Jurkat, Clone E6-1 (cell line): ENCODE data around the gene PRRC1. TPM values are rescaled to one million over a fixed set of nuclear protein-coding genes. Genes with fewer than 3 reads are reported as not detected.

ENCODE experiments used
- DNase-seq: peaks from one replicate; pipeline ENCODE4 v3.0.0-alpha.2; 2011; ENCODE audit warnings: low read depth, low spot score
- H3K4me3 ChIP-seq: 2 replicates; pipeline ENCODE4 v1.5.1; 2011; ENCODE audit warnings: mild to moderate bottlenecking, low read length, control low read depth, moderate library complexity
- polyA plus RNA-seq: library from polyadenylated mRNA; unstranded; fragments of >200 nt; gene quantifications from one replicate; pipeline ENCODE4 v1.2.1, GENCODE V29; 2012; ENCODE audit warnings: missing spikeins; ENCODE audit not compliant: insufficient read length, insufficient read depth

The PRRC1 gene
- polyA plus RNA-seq = 48.3 TPM

DNA sequence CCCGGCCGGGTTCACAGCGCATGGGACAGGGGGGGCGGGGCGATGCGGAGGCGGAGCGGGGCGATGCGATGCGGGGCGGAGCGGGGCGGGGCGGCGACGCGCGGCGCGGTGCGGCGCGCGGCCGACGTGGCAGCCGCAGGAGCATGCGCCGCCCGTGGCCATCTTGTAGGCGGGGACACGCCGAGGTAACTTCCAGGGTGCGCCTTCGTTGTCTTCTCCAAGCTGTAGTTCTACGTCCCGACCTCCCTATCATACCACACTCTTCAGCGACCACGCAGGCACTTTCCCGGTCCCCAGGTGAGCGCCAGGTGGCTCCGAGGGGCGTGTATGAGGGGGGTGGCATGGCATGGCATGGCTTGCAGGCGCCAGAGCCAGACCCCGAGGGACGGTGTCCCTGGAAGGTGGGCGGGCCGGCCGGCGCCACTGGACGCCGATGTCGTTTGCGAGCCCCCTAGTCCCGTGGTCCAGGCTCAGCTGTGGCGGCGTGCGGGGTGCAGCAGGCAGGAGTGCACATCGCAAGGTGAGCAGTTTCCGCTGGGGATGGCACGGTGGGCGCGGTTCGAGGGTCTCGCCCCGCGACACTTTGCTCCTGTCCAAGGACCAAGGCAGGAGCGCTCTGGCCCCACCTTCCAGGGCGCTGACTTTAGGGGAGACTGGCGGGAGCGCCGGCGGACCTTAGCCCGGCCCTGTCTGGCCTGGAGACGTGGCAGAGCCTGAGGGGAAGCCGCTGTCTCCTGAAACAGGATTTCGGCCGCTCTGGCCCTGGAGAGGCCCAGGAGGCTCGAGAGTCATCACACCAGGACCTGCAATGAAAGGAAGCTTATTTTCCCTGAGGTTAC lies at the start of gene PRRC1:
TSS of gene PRRC1 (plus strand) at position 161 of the 839 bp plus-strand sequence. CDS start 5,840 bp downstream, outside the sequence.
- H3K4me3 ChIP-seq = peak within 1 kb of the TSS; percentile 73
- DNase-seq = peak; percentile 76

DNA sequence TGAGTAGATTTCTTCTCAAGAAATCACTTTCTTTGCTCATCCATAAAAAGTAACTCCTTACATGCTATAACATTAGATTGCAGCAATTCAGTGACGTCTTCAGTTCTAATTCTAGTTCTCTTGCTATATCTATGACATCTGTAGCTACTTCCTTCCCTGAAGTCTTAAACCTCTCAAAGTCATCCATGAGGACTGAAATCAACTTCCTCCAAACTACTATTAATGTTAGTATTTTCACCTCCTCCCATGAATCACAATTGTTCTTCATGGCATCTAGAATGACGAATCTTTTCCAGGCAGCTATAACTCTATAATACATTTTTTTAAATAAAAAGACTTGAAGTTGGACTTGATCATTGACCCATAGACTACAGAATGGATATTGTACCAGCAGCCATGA lies 46.2 kb upstream of the PRRC1 start:
- H3K4me3 ChIP-seq = no peak overlapping the region
- DNase-seq = no peak

DNA sequence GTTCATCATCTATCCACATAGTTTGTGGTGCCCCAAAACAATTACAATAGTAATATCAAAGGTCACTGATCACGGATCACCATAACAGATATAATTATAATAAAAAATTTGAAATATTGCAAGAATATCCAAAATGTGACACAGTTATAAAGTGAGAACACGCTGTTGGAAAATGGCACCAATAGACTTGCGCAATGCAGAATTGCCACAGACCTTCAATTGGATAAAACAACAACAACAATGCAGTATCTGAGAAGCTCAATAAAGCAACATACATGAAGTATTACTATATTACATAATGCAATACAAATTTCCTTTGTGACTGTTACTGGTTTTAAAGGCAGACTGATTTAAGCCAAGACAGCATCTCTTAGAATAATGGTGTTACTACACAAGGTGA lies 44.7 kb upstream of the PRRC1 start:
- H3K4me3 ChIP-seq = no peak overlapping the region
- DNase-seq = no peak

DNA sequence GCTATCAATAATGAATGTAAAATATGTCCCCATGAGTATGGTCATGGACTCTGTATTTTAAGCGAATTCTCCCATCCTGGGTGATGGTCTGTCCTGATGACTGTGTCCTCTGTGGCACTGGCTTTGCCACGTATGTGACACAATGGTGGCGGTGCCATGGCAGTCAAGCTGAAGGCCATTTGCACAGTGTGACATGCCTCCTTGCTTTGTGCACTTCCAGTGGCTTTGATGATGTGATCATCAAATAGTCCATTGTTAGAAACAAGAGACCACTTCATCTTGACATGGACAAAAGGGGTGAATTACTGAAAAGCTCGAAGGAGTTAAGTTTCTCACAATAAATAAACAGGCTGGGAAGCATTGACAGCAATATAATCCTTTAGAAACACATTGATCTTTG lies 31.0 kb upstream of the PRRC1 start:
- no peak overlapping the region for H3K4me3 ChIP-seq
- DNase-seq = no peak

DNA sequence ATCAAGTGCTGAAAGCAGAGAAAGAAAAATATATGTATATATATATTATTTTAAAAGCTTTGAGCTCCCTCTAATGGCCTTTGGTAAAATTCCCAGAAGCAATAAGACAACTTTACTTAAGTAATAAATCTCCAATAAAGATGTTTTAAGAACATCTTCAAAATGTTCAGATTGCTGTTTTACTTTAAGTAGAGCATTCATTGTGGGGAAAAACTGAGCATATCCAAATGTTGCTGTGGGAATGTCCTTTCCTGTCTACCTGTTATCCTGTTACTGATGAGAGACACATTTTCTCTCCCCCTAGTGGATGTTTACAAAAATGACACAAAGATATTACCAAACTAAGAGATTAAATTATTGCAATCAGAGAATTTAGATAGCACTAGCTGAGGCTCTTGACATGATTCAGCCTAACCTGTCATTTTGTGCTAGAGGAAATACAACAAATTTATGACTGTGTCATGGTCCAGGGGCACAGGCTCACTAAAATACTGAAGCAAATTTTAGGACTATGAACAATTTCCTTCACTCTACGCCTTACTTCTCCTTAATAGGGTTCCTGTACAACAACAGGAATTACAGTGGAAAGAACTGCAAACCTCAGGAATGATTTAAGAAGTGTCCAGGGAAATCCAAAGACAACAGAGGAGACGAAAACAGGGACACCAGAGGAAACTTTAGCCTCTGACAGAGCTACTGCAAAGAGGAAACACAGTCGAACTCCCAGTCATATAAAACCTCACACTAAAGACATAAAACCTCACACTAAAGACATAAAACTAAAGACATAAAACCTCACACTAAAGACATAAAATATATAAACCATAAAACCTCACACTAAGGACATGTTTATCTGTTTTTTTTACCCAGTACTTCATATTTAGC lies 24.3 kb upstream of the PRRC1 start:
- no peak overlapping the region for H3K4me3 ChIP-seq
- peak; percentile 28 for DNase-seq

DNA sequence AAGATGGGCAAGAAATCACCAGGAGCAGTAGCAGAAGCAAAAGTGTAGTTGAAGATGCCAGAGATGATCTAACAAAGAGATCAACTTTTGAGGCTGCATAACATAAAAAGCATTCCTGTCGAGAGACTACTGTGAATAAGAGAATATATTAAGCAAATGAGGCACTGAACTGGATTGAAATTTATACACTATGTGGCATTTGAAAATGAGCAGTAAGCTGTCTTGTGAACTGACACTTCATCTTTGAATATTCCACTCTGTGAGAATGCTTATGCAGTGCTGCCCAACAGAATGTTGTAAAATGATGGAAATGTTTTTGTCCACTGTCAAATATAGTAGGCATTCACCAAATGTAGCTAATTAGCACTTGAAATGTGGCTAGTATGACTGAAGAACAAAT lies 18.9 kb upstream of the PRRC1 start:
- no peak overlapping the region for H3K4me3 ChIP-seq
- no peak for DNase-seq

DNA sequence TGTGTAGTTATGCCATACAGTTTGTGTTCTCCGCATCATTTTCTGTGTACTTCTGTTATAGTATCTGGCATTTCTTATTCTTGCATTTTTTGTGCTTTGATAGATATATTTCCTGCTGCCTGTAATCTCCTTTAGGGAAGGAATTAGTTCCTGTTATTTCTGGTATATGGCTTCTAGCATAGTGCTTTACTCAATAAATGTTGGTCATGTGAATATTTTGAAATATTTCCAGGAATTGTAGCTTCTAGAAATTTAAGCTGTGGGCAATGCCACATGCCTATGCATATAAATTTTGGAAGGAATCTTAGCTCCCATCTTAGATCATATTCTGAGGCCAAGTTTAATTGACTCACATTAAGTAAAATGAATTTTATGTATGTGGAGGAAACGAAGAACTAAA lies 11.5 kb upstream of the PRRC1 start:
- H3K4me3 ChIP-seq = no peak overlapping the region
- no peak for DNase-seq

DNA sequence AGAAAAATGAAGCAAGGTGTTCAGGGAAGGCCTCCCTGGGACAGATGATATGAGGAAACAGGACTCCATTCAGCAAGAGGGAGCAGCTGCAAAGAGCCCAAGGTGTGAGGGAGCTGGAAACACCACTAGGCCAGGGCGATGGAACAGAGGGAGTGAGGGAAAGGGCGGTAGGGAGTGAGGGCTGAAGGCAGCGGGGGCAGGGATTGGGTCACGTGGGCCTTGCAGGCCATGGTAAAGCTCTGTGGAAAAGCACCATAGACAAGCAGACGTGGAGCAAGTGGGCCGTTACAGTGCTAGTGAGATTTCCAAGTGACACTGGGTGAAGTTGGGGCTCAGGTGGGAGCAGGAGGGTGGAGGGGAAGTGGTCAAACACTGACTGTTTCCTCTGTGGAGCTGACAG lies 10.8 kb upstream of the PRRC1 start:
- H3K4me3 ChIP-seq = no peak overlapping the region
- DNase-seq = no peak

DNA sequence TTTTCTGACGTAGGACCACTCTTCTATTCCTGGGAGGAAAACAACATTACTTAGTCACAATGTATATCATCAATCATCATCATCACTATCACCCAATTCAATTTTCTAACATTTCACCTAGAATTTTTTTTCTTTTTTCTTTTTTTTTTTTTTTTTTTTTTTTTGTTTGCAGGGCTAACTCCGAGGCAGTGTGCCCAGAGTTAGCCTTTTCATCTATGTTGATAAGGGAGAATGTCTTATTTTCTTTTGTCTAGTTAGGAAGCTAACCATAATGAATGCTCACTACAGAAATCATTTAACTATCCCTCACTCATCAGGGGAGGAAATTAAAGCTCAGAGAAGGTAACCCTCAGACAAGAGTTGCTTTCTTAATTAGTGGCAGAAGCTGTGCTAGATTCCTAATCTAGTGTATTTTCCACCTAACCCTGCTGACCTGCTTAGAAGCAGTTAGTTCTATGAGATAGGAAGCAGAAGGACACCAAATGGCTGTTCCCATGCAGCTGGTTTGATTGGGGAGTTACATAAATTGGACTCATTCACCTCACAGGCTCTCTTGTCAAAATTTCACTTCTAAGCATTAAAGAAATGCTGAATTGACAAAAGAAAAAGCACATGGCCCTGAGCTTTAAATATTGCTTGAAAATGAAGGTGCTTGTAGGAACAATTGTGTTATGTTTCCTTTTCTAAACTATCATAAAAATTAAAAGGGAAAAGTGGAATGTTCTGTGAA lies 8.6 kb upstream of the PRRC1 start:
- DNase-seq = no peak
- H3K4me3 ChIP-seq = no peak overlapping the region

DNA sequence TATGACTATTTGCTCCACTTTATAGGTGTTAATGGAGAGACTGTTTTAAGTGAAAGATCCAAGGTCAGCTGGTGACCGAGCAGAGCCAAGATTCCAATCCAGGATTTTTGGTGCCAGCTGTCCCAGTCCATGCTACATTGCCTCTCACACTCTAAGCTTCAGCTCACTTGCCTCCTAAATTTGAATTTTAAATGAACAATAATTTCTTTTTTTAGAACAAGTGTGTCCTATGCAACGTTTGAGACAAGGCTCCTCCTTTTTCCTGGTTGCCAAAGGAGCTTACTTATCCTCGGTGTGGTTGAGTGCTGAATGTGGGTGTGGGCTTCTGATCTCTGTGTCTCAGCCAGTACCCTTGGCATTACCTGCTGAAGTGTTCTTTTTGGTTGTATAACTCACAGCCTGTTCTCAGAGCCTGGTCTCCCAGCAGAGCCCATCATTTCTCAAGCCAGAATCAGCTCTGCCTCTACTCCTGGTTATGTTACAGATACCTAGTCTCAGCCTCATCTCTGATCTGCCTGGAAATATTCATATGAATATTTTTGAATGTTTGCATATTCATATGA lies 4.0 kb upstream of the PRRC1 start:
- H3K4me3 ChIP-seq = no peak overlapping the region
- DNase-seq = no peak

DNA sequence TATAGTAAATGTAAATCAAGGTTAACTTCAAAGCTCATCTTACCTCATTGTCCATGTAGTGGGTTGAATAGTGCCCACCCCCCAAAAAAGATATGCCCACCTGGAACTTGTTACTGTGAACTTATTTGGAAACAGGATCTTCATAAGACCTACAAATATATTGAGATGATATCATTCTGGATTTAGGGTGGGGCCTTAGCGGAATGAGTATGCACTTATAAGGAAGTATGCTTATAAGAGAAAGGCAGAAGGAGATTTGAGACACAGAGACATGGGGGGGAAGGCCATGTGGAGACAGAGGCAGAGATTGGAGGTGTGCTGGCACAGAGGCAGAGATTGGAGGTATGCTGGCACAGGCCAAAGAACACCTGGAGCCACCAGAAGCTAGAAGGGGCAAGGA lies 2.6 kb upstream of the PRRC1 start:
- no peak for DNase-seq
- no peak overlapping the region for H3K4me3 ChIP-seq

DNA sequence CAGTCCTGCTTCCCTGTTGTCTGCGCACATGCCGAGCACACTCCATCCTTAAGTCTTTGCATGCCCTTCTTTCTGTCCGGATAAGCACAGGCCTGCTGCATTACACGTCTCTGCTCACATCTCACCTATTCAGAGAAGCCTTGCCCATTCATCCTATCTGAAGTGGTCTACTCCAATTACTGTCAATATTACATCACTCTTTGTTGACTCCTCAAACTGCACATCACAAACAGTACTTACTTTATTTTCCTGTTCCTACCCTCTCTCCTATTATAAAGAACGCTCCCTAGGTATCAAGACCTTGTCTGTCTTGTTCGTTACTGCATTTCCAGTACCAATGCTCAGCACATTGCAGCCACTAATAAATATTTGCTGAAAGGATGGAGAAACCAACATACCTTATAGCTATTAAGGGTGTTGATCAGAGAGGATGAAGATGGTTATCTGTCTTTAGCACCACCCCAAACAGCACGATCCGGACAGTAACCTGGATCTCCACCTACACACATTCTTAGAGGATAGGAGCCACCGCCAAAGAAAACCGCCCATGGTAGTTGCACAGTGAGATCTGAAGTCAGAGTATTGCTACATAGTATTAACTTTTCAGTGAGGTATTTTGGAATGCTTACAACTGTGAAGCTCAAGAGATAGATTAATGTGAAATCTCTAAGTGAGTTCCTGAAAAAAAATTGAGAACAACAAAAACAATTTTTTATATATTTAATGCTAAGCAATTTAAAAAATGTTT lies 1.6 kb upstream of the PRRC1 start:
- no peak for DNase-seq
- no peak overlapping the region for H3K4me3 ChIP-seq

DNA sequence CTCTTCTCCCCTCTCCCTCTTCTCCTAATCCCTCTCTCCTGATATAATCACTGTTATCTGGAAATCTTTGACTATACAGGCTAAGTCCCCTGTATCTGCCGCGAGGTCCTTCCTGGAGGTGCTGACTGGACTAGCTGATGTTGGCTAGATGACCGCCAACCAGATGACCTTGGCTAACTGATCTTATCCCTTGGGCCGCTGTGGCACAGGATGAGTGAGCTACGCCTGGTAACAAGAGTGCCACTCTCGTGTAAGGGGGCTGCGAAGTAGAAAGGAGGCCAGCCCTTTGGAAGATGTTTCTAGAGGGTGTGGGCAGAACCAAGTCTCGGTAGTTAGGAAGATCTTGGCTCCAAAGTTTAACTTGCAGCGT lies 345 bp upstream of the PRRC1 start:
- DNase-seq = no peak
- H3K4me3 ChIP-seq = peak overlapping the region; percentile 73

DNA sequence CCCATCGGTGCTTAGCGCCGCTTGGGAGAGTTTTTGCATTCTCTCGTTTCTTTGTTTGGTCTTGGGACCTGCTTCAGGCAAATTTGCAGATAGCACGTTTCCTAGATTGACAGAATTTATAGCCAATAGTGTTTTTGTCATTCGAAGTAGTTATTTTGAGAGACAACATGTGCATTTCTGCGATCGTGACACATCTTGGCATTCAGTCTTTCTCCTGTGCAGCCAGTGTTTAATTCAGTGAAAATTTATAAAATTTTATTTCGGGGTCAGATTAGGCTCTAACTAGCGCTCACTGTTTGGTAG lies 830 bp downstream of the PRRC1 start:
- DNase-seq = peak; percentile 58

DNA sequence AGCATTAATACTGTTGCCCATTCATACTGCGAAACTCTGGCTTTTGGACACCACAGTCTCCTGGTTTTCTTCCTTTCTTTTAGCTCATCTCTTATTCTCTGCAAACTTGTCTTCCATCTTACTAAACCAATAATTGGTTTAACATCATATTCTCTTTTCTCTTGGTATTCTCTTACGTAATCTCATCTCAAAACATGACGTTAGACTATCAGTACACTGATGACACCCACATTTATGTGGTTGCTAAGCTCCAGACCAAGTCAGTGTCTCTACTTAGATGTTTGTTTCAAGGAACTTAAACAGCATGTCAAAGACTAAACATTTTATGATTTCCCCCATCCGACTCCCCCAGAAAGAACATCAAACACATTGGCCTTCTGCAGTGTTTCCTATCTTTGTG lies 2.1 kb downstream of the PRRC1 start:
- DNase-seq = no peak
- H3K4me3 ChIP-seq = no peak overlapping the region

More for the DNA sequence above, 830 bp downstream of the PRRC1 start:
- H3K4me3 ChIP-seq = peak overlapping the region; percentile 73

DNA sequence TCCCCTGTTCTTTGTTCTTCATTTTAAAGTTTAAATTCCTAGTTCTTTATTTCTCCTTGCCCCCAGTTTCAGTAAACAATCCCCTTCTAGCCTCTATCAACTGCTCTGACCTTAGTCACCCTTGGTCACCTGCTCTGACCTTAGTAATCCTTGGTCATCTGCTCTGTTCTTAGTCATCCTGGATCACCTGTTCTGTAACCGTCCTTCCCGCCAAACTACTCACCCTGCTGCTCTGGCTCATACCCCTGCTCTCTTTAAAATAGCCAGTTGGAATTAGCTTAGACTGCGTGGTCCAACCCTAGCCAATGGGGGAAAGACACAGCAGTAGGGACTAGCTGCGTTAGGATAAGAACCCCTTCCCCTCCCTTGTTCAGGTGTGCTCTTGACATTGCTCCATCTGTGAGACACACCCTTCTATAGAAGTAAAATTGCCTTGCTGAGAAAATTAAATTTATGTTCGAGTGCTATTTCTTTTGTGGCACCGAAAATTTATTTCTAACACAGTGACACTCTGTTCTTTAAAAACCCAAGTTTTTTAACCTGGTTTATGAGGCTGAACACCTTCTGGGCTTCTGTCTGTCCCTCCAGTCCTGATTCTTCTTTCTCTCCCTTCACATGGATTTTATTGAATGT lies 3.8 kb downstream of the PRRC1 start:
- DNase-seq = no peak
- H3K4me3 ChIP-seq = no peak overlapping the region

DNA sequence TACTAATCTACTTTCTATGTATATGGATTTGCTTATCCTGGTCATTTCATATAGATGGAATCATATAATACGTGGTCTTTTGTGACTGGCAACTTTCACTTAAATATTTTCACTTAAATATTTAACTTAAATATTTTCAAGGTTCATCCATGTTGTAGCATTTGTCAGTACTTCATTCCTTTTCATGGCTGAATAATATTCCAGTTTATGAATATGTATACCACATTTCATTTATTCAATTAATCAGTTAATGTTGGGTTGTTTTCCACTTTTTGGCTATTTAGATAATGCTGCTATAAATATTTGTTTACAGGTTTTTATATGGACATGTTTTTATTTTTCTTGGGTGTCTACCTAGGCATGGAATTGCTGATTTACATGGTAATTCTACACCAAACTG lies 7.7 kb downstream of the PRRC1 start:
- no peak for DNase-seq
- H3K4me3 ChIP-seq = no peak overlapping the region

DNA sequence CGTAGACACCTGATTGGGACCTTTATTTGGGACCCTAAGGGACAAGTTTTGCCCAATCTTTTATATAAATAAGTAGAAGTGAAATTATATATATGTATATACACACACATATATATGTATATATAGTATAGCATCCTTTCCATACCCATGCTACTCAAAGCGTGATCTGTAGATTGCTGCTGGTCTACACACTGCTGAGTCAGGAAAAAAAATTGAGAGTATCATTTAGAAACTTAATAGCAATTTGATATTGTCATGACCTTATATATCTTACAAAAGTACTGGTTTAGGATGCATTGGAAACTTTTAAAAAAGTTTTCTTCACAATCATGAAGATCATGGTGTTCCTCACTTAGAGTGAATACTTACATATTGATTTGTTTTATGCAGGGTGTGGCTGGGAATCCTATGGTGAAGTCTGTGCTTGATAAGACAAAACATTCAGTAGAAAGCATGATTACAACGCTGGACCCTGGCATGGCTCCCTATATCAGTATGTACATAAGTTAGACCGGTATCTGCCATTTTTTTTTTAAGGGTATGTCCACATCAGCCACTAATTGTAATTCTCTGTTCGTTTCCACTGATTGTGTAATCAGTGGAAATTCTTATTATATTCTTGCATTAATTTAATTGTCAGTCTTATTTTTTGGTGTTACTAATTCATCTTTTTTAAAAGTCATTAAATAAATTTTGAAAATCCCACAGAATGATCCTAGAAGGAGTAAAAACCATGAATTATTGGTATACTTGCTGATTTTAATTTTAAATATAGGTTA lies 12.7 kb downstream of the PRRC1 start:
- no peak for DNase-seq
- no peak overlapping the region for H3K4me3 ChIP-seq
